ENCODE results near the gene CARD14.
"Not testable (repeated sequence)": the region's sequence is repeated elsewhere in the genome, so short reads cannot be mapped to it uniquely, and the experiment has no call there.

The CARD14 gene

DNA sequence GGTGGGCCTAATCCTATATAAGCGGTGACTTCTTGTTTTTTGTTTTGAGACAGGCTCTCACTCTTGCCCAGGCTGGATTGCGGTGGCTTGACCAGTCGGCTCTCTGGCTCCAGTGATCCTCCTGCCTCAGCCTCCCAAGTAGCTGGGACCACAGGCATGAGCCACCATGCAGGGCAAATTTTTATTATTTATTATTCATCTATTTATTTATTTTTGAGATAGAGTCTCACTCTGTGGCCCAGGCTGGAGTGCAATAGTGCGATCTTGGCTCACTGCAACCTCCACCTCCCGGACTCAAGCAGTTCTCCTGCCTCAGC is 86.2 kb downstream of the CARD14 start:
- DNase-seq = no peak

DNA sequence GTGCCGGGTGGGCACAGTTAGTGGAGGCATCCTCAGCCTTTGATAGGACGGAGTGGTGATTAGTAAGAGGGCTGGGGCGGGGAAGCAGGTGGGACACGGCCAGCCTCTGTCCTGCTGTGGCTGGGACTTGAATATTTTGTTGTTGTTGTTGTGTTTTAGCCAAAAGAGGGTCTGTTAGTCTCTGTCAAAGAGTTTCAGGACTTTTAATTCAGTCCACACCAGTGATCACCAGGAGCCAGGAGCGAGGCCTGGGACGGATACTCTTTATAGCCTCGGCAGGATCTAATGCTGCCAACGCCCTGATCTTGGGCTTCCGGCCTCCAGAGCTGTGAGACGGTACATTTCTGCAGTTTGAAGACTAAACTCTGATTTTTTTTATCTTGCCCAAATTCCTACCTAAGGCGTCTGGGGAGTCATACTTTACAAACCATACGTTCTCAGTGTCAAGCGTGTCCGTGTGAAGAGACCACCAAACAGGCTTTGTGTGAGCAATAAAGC is 87.9 kb downstream of the CARD14 start:
- no peak for DNase-seq

DNA sequence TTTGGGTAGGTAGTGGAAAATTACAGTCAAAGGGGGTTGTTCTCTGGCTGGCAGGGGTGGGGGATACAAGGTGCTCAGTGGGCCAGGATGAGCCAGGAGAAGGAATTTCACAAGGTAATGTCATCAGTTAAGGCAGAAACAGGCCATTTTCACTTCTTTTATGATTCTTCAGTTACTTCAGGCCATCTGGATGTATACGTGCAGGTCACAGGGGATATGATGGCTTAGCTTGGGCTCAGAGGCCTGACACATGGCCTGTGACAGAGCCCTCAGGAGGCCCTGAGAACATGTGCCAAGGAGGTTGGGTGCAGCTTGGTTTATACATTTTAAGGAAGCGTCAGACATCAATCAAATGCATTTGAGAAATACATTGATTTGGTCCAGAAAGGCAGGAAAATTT is 88.5 kb downstream of the CARD14 start:
- not testable (repeated sequence) for DNase-seq

Measured in NCI-H2107 (cell line).